HepG2 (cell line): Measurements from ENCODE around the gene MEIOB. TPM values are rescaled to one million over a fixed set of nuclear protein-coding genes. Genes with fewer than 3 reads are reported as not detected.
A peak's percentile ranks its signal among the peaks of the same experiment; 100 is the strongest.

Source experiments
- ATRX ChIP-seq: sonication (generic); formaldehyde crosslinking; IDR thresholded peaks from 2 replicates; pipeline ENCODE4 v1.4.0; 2020; ENCODE audit warnings: missing genetic modification reagents, borderline replicate concordance
- HNF4A ChIP-seq: sonication (generic); formaldehyde crosslinking; IDR thresholded peaks from 2 replicates; pipeline ENCODE4 v1.4.0; 2020; ENCODE audit warnings: missing genetic modification reagents
- KAT7 ChIP-seq: IDR thresholded peaks from 2 replicates; pipeline ENCODE4 v1.6.1; 2018; ENCODE audit warnings: borderline replicate concordance, missing compliant biosample characterization
- KLF12 ChIP-seq: sonication (generic); formaldehyde crosslinking; IDR thresholded peaks from 2 replicates; pipeline ENCODE4 v1.4.0; 2020; ENCODE audit warnings: missing genetic modification reagents, borderline replicate concordance
- MYC ChIP-seq: sonication (generic); formaldehyde crosslinking; IDR thresholded peaks from 2 replicates; pipeline ENCODE4 v1.9.0; 2021; ENCODE audit warnings: missing genetic modification reagents, borderline replicate concordance
- NCOA2 ChIP-seq: sonication (generic); formaldehyde crosslinking; IDR thresholded peaks from 2 replicates; pipeline ENCODE4 v1.8.0; 2022; ENCODE audit warnings: inconsistent platforms
- PCBP2 ChIP-seq: fragments of 200-400 bp; formaldehyde crosslinking; optimal IDR thresholded peaks from 2 replicates; pipeline ENCODE3; 2018; ENCODE audit warnings: low read length, low read depth; ENCODE audit not compliant: poor library complexity, severe bottlenecking
- YEATS2 ChIP-seq: sonication (generic); formaldehyde crosslinking; IDR thresholded peaks from 2 replicates; pipeline ENCODE4 v1.4.0; 2020; ENCODE audit warnings: missing genetic modification reagents, borderline replicate concordance
- ZFP62 ChIP-seq: sonication (generic); formaldehyde crosslinking; IDR thresholded peaks from 2 replicates; pipeline ENCODE4 v1.4.0; 2020; ENCODE audit warnings: missing genetic modification reagents
- ZNF224 ChIP-seq: sonication (generic); formaldehyde crosslinking; IDR thresholded peaks from 2 replicates; pipeline ENCODE4 v1.5.0; 2020; ENCODE audit warnings: mild to moderate bottlenecking, missing genetic modification reagents
- ZNF33B ChIP-seq: sonication (generic); formaldehyde crosslinking; IDR thresholded peaks from 2 replicates; pipeline ENCODE4 v1.5.1; 2020; ENCODE audit warnings: mild to moderate bottlenecking, missing genetic modification reagents
- ZNF34 ChIP-seq: sonication (generic); formaldehyde crosslinking; IDR thresholded peaks from 2 replicates; pipeline ENCODE4 v1.4.0; 2020; ENCODE audit warnings: mild to moderate bottlenecking, missing genetic modification reagents, borderline replicate concordance
- ZNF432 ChIP-seq: sonication (generic); formaldehyde crosslinking; IDR thresholded peaks from 2 replicates; pipeline ENCODE4 v1.5.0; 2020; ENCODE audit warnings: missing genetic modification reagents, mild to moderate bottlenecking, borderline replicate concordance
- ZNF468 ChIP-seq: sonication (generic); formaldehyde crosslinking; IDR thresholded peaks from 2 replicates; pipeline ENCODE4 v1.8.0; 2022; ENCODE audit warnings: mild to moderate bottlenecking, moderate library complexity, missing genetic modification reagents
- ZNF562 ChIP-seq: sonication (generic); formaldehyde crosslinking; IDR thresholded peaks from 2 replicates; pipeline ENCODE4 v1.8.0; 2022; ENCODE audit warnings: missing genetic modification reagents, borderline replicate concordance
- ZNF567 ChIP-seq: sonication (generic); formaldehyde crosslinking; IDR thresholded peaks from 2 replicates; pipeline ENCODE4 v1.8.1; 2023; ENCODE audit warnings: mild to moderate bottlenecking, missing genetic modification reagents, borderline replicate concordance
- ZNF598 ChIP-seq: sonication (generic); formaldehyde crosslinking; IDR thresholded peaks from 2 replicates; pipeline ENCODE4 v1.5.1; 2020; ENCODE audit warnings: mild to moderate bottlenecking, missing genetic modification reagents, borderline replicate concordance
- ZNF737 ChIP-seq: sonication (generic); formaldehyde crosslinking; IDR thresholded peaks from 2 replicates; pipeline ENCODE4 v1.5.0; 2020; ENCODE audit warnings: missing genetic modification reagents, mild to moderate bottlenecking, borderline replicate concordance
- ZNF850 ChIP-seq: sonication (generic); formaldehyde crosslinking; conservative IDR thresholded peaks from 2 replicates; pipeline ENCODE4 v1.9.0; 2021; ENCODE audit warnings: mild to moderate bottlenecking, missing genetic modification reagents
- polyA plus RNA-seq, 8 experiments: library from polyadenylated mRNA; depleted of rRNA in 3 of 8; stranded (reverse) in 7 of 8; unstranded in 1 of 8; fragments of >200 nt; fragmentation: Illumina TruSeq in 4 of 8; extraction: Trizol in 4 of 8; gene quantifications; 2 replicates each; pipeline versions ENCODE4 v1.2.1 to v1.2.3, GENCODE V29; 2011 to 2016; ENCODE audit warnings: low read depth in 4 of 8, missing spikeins in 1 of 8, mixed read lengths in 1 of 8; ENCODE audit not compliant: insufficient read depth in 1 of 8
- total RNA-seq, 5 experiments: library from RNA; depleted of rRNA; stranded (reverse); fragments of >200 nt; fragmentation: Illumina TruSeq; extraction: Trizol; gene quantifications; 2 replicates each; pipeline ENCODE4 v1.2.3, GENCODE V29; 2016; ENCODE audit warnings: low read depth in 1 of 5
- TF ChIP-seq, protein P1 (sequence below): sonication (generic); formaldehyde crosslinking; IDR thresholded peaks from 2 replicates; pipeline ENCODE4 v1.4.0; 2020; ENCODE audit warnings: missing genetic modification reagents
- TF ChIP-seq, protein P2 (sequence below): sonication (generic); formaldehyde crosslinking; IDR thresholded peaks from 2 replicates; pipeline ENCODE4 v1.5.1; 2020; ENCODE audit warnings: mild to moderate bottlenecking, missing genetic modification reagents
- TF ChIP-seq, protein P3 (sequence below): IDR thresholded peaks from 2 replicates; pipeline ENCODE4 v1.6.1; 2016; ENCODE audit warnings: mild to moderate bottlenecking, missing biosample characterization, missing genetic modification reagents
- TF ChIP-seq, protein P4 (sequence below): IDR thresholded peaks from 2 replicates; pipeline ENCODE4 v1.6.1; 2016; ENCODE audit warnings: missing genetic modification reagents, missing compliant biosample characterization
- TF ChIP-seq, protein P5 (sequence below): sonication (generic); IDR thresholded peaks from 2 replicates; pipeline ENCODE4 v1.6.1; 2016; ENCODE audit warnings: low read depth, borderline replicate concordance

Gene MEIOB
- total and polyA plus RNA-seq, 2 of the 13 experiments (the other 11 are each of a cell fraction or from before 2014, with no cell fraction given): 0.17 TPM; not detected in 1

DNA sequence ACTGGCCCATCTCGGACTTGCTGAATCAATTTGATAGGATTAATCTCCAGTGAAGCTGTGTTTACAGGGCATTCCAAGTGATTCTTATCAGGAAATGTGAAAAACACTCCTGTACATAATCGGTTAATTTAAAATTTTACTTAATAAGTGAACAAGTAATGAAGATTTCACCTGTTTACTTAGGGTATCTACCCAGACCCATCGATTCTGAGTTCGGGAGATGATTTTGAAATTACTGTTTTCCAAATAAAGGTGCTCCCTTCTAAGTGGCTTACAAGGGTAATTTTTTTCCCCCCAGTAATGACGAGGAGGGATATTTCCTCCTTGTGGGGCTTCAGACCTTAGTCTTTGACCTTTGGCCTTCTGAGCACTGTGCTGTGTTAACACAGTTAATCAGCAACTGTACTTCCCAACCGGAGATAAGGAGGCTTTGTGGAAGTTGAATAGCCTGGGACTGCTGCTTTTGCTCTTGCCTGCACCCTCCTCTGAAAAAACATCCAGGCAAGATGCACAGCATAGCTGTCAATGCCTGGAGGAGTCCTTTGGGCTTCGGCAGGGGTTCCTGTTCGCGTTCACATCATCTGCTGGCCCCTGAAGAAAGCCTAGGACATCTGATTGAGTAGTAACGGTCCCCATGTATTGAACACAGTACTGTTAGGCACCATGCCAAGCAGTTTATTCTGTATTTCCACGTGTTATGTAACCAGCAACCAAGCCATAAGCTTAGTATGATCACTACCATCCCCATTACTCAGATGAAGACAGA is 43.1 kb downstream of the MEIOB start (continued):
- TF ChIP-seq ZNF737 (no peak), KLF12 (CRISPR knock-in tag) (0 out of 2 replicates have a peak, but pooled peaks have one; percentile 11), NCOA2 (CRISPR knock-in tag) (peak; percentile 77), ZNF562 (CRISPR knock-in tag) (no peak), ZNF850 (CRISPR knock-in tag) (no peak), PCBP2 (no peak), YEATS2 (CRISPR knock-in tag) (no peak), ZNF468 (no peak), ZNF33B (CRISPR knock-in tag) (no peak), ATRX (CRISPR knock-in tag) (no peak), ZNF432 (no peak), ZNF598 (no peak), KAT7 (CRISPR knock-in tag) (no peak), ZNF224 (no peak), ZNF567 (CRISPR knock-in tag) (no peak), MYC (no peak; the same call in 1 of the 2 replicates), ZNF34 (CRISPR knock-in tag) (no peak), ZFP62 (CRISPR knock-in tag) (no peak), HNF4A (peak; percentile 97)
- TF ChIP-seq, protein P1, sequence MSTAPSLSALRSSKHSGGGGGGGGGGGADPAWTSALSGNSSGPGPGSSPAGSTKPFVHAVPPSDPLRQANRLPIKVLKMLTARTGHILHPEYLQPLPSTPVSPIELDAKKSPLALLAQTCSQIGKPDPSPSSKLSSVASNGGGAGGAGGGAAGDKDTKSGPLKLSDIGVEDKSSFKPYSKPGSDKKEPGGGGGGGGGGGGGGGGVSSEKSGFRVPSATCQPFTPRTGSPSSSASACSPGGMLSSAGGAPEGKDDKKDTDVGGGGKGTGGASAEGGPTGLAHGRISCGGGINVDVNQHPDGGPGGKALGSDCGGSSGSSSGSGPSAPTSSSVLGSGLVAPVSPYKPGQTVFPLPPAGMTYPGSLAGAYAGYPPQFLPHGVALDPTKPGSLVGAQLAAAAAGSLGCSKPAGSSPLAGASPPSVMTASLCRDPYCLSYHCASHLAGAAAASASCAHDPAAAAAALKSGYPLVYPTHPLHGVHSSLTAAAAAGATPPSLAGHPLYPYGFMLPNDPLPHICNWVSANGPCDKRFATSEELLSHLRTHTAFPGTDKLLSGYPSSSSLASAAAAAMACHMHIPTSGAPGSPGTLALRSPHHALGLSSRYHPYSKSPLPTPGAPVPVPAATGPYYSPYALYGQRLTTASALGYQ (CRISPR knock-in tag): peak; percentile 50; the same call in 1 of the 2 replicates
- TF ChIP-seq, protein P2, sequence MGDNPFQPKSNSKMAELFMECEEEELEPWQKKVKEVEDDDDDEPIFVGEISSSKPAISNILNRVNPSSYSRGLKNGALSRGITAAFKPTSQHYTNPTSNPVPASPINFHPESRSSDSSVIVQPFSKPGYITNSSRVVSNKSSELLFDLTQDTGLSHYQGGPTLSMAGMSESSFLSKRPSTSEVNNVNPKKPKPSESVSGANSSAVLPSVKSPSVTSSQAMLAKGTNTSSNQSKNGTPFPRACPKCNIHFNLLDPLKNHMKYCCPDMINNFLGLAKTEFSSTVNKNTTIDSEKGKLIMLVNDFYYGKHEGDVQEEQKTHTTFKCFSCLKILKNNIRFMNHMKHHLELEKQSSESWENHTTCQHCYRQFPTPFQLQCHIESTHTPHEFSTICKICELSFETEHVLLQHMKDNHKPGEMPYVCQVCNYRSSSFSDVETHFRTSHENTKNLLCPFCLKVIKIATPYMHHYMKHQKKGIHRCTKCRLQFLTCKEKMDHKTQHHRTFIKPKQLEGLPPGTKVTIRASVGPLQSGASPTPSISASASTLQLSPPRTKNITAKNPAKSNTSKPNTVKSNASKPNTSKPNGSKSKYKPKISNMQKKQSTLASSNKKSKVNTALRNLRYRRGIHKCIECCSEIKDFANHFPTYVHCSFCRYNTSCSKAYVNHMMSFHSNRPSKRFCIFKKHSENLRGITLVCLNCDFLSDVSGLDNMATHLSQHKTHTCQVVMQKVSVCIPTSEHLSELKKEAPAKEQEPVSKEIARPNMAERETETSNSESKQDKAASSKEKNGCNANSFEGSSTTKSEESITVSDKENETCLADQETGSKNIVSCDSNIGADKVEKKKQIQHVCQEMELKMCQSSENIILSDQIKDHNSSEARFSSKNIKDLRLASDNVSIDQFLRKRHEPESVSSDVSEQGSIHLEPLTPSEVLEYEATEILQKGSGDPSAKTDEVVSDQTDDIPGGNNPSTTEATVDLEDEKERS: 0 out of 2 replicates have a peak, but pooled peaks have one; percentile 39
- TF ChIP-seq, protein P3, sequence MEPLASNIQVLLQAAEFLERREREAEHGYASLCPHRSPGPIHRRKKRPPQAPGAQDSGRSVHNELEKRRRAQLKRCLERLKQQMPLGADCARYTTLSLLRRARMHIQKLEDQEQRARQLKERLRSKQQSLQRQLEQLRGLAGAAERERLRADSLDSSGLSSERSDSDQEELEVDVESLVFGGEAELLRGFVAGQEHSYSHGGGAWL (CRISPR knock-in tag): no peak
- TF ChIP-seq, protein P4, sequence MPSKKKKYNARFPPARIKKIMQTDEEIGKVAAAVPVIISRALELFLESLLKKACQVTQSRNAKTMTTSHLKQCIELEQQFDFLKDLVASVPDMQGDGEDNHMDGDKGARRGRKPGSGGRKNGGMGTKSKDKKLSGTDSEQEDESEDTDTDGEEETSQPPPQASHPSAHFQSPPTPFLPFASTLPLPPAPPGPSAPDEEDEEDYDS (CRISPR knock-in tag): peak; percentile 39; the same call in 1 of the 2 replicates
- TF ChIP-seq, protein P5, sequence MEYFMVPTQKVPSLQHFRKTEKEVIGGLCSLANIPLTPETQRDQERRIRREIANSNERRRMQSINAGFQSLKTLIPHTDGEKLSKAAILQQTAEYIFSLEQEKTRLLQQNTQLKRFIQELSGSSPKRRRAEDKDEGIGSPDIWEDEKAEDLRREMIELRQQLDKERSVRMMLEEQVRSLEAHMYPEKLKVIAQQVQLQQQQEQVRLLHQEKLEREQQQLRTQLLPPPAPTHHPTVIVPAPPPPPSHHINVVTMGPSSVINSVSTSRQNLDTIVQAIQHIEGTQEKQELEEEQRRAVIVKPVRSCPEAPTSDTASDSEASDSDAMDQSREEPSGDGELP: peak; percentile 51; the same call in 1 of the 2 replicates
